ENCODE data around the gene RAP1GAP2.

DNA sequence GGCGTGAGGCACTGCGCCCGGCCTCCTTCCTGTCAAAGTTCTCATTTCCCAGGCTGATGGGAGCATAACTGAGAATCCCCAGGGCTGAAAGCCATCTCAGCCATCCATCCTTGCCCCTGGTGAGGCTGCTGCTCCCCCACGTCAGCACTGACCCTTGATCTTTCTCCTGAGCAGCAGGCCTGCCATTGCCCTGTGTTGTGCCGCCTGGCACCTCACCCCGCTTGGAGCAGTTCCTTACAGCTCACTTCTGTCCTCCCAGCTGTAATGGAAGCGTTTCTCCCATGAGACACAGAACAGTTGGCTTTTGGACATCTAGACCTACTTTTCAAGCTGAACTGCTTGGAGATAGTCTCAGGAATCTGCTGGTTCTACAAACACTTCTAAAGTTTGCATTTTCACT, 215.7 kb downstream of the RAP1GAP2 start:
- TF ChIP-seq EZH2phosphoT487 (IDR thresholded peaks at IDR 0.05; ENCODE audit: borderline replicate concordance, low read length), result no peak
- TF ChIP-seq, protein P1, sequence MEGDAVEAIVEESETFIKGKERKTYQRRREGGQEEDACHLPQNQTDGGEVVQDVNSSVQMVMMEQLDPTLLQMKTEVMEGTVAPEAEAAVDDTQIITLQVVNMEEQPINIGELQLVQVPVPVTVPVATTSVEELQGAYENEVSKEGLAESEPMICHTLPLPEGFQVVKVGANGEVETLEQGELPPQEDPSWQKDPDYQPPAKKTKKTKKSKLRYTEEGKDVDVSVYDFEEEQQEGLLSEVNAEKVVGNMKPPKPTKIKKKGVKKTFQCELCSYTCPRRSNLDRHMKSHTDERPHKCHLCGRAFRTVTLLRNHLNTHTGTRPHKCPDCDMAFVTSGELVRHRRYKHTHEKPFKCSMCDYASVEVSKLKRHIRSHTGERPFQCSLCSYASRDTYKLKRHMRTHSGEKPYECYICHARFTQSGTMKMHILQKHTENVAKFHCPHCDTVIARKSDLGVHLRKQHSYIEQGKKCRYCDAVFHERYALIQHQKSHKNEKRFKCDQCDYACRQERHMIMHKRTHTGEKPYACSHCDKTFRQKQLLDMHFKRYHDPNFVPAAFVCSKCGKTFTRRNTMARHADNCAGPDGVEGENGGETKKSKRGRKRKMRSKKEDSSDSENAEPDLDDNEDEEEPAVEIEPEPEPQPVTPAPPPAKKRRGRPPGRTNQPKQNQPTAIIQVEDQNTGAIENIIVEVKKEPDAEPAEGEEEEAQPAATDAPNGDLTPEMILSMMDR (IDR thresholded peaks at IDR 0.05; ENCODE audit: low read depth, low read length, poor library complexity, severe bottlenecking), result no peak

Measured in DOHH2 (cell line).